T-helper 2 cell treated with Interferon-gamma antibody and Interleukin-4, amounts not matched to agents 100 ng/mL and 5 ng/mL, for 36 hours (primary cell): Measurements from ENCODE around the gene NEDD9. TPM values are rescaled to one million over a fixed set of nuclear protein-coding genes. Genes with fewer than 3 reads are reported as not detected.

Experiments
- intact Hi-C: fragments of 100-400 bp; cut with micrococcal nuclease; formaldehyde crosslinking; loops from one replicate; pipeline ENCODE4 v1.15.1; 2023
- total RNA-seq: library from RNA; stranded (reverse); gene quantifications from 2 replicates; pipeline ENCODE4 v1.2.3, GENCODE V29; 2022

The NEDD9 gene
- total RNA-seq, 1 donor from 2014 or later = 45.9 TPM

GRCh38 chr6:11185204-11185842 lies 47.1 kb downstream of the NEDD9 start:
- intact Hi-C loops = loop anchor here (5.0 kb wide), 1 partner anchor 37 kb away; no protein-coding TSS in a partner anchor

DNA sequence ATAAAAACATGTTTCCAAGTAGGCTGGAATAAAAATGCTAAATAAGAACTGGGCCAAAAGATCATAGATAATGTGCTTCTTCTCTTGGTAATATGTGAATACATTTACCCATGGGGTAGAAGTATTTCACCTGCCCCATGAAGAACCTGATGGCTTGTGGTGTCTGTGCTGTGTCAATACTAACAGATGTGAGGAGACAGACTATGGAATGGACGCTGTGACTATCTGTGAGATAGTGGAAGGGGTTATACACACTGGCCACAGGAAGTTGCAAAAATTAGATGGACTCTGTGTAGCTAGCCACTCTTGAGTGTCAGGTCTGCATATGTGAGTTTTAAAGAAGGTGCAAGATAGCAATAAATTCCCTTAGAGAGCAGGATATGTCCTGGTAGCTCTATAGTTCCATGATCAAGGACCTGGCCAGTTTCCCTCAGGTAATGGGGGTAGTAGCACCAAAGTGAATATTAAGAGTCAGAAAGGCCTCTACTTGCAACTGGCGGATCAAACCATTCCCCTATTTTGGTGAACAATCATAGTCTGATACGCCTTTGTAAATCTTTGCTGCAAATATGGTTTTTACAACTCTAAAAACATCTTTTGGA lies 48.6 kb downstream of the NEDD9 start:
- intact Hi-C loops = no loop called here

DNA sequence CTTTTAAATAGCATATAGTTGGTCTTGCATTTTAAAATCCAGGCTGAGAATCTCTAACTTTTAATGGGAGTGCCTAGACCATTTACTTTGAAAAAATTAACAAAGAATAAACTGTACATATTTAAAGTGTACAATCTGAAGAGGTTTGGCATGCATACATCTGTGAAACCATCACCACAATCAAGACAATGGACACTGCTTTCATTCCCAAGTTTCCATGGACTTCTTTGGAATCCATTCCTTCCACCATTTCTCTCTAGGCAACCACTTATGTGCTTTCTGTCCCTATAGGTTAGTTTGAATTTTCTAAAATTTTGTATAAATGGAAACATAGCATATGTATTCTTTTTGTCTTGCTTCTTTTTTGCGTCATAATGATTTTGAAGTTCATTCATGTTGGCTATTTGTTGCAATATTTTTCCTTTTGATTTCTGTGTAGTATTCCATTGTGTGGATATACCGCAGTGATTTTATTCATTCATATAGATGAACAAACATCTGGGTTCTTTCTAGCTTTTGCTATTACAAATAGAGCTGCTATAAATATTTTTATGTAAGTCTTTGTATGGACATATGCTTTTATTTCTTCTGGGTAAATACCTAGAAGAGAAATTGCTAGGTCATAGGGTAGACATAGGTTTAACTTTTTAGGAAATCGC lies 50.9 kb downstream of the NEDD9 start:
- intact Hi-C loops = no loop called here

GRCh38 chr6:11179419-11180202 lies 52.9 kb downstream of the NEDD9 start:
- intact Hi-C loops = loop anchor here (10.0 kb wide), 1 partner anchor 205 kb away; no protein-coding TSS in a partner anchor

- intact Hi-C loops = loop anchor here (10.0 kb wide), 1 partner anchor 206 kb away; no protein-coding TSS in a partner anchor
These were observed 53.4 kb downstream of the NEDD9 start for GRCh38 chr6:11179088-11179418.

- intact Hi-C loops = loop anchor here (10.0 kb wide), 1 partner anchor 208 kb away; no protein-coding TSS in a partner anchor
These were observed 55.2 kb downstream of the NEDD9 start for GRCh38 chr6:11177271-11177670.

- intact Hi-C loops = loop anchor here (10.0 kb wide), 1 partner anchor 211 kb away; no protein-coding TSS in a partner anchor
These were observed 58.2 kb downstream of the NEDD9 start for GRCh38 chr6:11174242-11174611.

DNA sequence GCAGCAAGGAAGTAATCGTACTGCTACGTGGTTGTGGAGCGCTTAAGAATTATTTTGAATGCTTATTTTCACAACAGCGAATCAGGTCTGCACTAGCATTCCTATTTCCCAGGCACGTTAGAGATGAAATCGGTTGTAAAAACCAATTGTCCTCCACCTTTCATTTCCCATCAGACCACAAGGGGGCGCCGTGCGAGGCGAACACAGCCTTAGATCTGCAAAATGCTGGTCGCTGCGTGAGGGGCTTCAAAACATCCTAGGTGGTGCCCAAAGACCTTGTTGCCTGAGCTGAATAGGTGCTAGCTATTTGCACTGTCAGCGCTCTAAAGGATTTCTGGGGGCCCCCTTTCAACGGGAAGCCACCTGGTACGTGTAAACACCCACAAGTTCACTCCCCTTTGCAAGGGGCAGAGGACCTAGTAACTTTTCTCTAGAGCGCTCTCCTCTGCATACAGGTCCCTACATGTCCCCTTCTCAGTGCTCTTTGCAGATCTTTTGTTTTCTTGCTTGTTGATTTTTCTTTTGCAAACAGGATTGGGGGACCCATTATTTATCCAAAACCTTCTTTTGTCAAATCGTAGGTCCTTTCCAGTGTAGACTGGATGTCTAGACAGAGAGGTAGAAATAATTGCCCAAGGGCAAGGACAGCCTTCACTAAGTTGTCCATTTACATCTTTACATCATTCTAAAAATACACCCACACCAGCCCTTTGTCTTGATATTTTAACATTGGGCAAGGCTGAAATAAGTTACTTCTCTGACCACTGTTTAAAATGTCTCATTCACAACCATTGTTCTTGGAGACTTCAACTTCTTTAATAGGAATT lies 59.8 kb downstream of the NEDD9 start:
- intact Hi-C loops = loop anchor here (1.0 to 10.0 kb wide), 5 partner anchors 28 to 324 kb away; partner anchors contain the start of gene NEDD9

DNA sequence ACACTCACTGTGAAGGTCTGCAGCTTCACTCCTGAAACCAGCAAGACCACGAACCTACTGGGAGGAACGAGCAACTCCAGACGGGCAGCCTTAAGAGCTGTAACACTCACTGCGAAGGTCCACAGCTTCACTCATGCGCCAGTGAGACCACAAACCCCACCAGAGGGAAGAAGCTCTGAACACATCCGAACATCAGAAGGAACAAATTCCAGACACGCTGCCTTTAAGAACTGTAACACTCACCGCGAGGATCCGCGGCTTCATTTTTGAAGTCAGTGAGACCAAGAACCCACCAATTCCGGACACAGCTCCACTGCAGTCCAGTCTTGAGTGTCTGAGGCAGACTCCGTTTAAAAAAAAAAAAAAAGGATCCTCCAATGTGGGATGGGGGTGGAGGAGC lies 60.5 kb downstream of the NEDD9 start:
- intact Hi-C loops = loop anchor here (1.0 to 10.0 kb wide), 5 partner anchors 28 to 324 kb away; partner anchors contain the start of gene NEDD9

DNA sequence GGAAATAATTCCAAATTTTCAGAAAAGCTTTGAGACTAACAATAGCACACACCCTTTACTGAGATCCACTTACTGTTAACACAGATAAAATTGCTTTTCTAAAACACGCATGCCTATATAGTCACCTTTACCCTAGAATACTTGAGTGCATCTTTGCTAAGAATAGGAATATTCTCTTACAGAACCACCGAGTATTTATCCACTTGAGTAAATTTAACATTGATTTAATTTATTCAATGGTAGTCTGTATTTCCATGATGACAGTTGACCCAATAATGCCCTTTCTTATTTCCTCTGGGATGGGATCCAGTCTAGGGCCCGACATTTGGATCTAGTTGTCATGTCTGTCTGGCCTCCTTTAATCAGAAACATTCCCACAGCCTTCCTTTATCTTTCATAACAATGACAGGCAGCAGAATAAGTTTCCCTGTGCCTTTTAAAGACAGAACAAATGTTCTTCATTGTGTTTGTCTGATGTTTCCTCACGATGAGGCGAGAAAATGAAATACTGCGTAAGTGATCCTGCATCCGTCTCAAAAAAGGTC lies 64.3 kb downstream of the NEDD9 start:
- intact Hi-C loops = no loop called here

DNA sequence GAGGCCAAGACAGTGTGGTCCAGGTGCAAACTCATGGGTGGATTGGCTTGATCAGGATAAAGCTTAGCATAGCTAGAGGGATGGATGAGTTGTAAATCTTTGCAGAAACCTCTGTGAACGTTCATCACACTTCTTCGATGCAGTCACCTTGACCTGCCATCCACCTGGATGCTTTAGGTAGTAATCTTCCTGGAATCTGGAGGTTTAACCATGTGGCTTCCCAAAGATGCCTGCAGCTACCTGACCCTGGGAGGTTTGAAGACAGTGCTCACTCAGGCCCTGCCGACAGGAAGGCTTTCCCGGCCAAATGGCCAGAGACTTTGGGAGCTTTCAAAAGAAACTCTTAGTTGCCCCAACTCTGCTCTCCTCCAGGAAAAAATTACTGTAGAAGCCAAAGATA lies 65.5 kb downstream of the NEDD9 start:
- intact Hi-C loops = no loop called here

GRCh38 chr6:11164717-11165646 lies 67.5 kb downstream of the NEDD9 start:
- intact Hi-C loops = no loop called here

- intact Hi-C loops = no loop called here
These were observed 68.5 kb downstream of the NEDD9 start for GRCh38 chr6:11163932-11164331.

GRCh38 chr6:11162262-11162661 lies 70.2 kb downstream of the NEDD9 start:
- intact Hi-C loops = no loop called here

DNA sequence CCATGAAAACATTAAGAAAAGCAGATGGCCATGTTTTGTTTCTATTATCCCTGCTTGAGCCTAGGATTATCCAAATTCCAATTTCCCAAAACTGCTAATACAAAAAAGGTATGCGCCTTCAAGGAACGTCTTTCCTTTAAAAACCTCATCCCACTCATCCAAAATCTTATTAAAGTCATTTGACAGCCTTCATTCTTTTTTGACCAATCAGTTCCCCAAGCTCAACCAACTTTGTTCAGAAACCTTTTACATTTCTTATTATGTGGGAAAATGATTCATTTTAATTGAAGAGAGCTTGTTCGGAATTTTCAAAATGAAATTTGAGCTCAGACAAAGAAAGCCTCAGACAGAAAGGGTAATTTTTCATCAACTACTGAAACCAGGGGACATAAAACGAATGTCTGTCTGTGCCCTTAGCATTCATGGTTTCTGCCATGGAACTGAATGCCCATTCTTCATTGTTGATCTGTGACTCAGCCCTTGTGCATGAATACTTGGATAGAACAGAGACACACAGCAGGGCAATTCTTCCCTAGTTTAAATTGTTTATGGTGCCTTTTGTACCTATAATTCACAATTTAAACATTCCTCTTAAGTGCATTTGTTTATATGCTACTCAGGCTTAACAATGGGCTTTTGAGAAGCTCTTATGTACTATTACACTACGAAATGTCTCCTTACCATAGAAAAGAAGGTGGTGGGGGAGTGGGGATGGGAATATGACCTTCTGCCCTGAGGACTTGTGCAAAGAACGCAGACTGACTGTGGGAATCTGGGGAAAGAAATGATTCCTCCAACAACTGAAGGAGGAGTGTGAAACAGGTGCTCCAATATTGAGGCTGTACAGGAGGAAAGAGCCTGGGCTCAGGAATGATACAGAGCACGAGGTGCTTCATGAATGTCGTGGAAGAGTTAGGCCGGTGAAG lies 71.2 kb downstream of the NEDD9 start:
- intact Hi-C loops = no loop called here

DNA sequence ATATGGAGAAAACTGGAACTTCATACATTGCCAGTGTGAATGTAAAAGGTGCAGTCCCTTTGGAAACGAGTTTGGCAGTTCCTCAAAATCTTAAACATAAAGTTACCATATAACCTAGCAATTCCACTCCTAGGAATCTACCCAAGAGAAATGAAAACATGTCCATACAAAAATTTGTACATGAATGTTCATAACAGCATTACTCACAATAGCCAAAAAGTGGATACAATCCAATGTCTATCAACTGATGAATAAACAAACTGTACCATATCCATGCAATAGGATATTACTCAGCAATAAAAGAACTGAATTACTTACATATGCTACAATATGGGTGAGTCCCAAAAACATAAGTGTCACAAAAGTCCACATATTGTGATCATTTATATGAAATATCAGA lies 72.3 kb downstream of the NEDD9 start:
- intact Hi-C loops = no loop called here

GRCh38 chr6:11155589-11155988 lies 76.9 kb downstream of the NEDD9 start:
- intact Hi-C loops = no loop called here

DNA sequence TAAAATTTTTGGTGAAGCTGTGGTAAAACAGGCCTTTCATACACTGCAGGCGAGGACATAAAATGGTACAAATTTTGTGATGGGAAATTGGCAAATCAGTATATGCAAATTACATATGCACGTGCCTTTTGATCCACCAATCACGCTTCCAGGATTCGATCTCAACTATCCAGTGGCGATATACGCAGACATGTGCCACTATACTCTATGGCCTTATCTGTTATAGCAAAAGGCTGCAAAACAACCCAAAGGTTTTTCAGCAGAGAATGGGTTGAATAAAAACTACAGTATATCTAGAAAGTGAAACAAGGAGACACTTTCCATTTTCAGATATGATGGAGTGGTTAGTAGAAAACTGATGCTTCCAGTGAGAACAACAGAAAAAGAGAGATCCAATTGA lies 79.0 kb downstream of the NEDD9 start:
- intact Hi-C loops = no loop called here
